Smooth muscle cell (in vitro differentiated cells): ENCODE results near the gene PDE4C. TPM values are rescaled to one million over a fixed set of nuclear protein-coding genes. Genes with fewer than 3 reads are reported as not detected.
A peak's percentile ranks its signal among the peaks of the same experiment; 100 is the strongest.

ENCODE experiments used
- DNase-seq: peaks from one replicate; lab custom pipeline; 2025; ENCODE audit not compliant: unreplicated experiment; lab: John Stamatoyannopoulos, UW
- H2AFZ ChIP-seq: fragments of 200-600 bp; sonication (generic); 2 replicates; pipeline ENCODE4 v1.6.0; 2016; ENCODE audit warnings: antibody characterized with exemption, low read depth, mild to moderate bottlenecking
- H3F3A ChIP-seq: fragments of 200-600 bp; sonication (generic); 2 replicates; pipeline ENCODE4 v1.6.0; 2017; ENCODE audit warnings: antibody characterized with exemption, low read depth
- H3K27ac ChIP-seq: fragments of 200-600 bp; sonication (generic); 2 replicates; pipeline ENCODE4 v1.5.1; 2016; ENCODE audit warnings: low read depth, mild to moderate bottlenecking
- H3K27me3 ChIP-seq: fragments of 200-600 bp; sonication (generic); 2 replicates; pipeline ENCODE4 v1.6.1; 2016; ENCODE audit warnings: low read depth, mild to moderate bottlenecking
- H3K36me3 ChIP-seq: fragments of 200-600 bp; sonication (generic); 2 replicates; pipeline ENCODE4 v1.5.1; 2016; ENCODE audit warnings: low read depth
- H3K4me1 ChIP-seq: fragments of 200-600 bp; sonication (generic); 2 replicates; pipeline ENCODE4 v1.5.1; 2016; ENCODE audit warnings: low read depth
- H3K4me2 ChIP-seq: fragments of 200-600 bp; sonication (generic); 2 replicates; pipeline ENCODE4 v1.6.0; 2016; ENCODE audit warnings: mild to moderate bottlenecking
- H3K4me3 ChIP-seq: fragments of 200-600 bp; sonication (generic); 2 replicates; pipeline ENCODE4 v1.5.1; 2016; ENCODE audit warnings: mild to moderate bottlenecking
- H3K79me2 ChIP-seq: fragments of 200-600 bp; sonication (generic); 2 replicates; pipeline ENCODE4 v1.6.0; 2016; ENCODE audit warnings: low read depth, mild to moderate bottlenecking
- H3K9ac ChIP-seq: fragments of 200-600 bp; sonication (generic); 2 replicates; pipeline ENCODE4 v1.6.0; 2016; ENCODE audit warnings: low read depth
- H3K9me3 ChIP-seq: fragments of 200-600 bp; sonication (generic); replicated peaks from 2 replicates; pipeline ENCODE4 v1.5.1; 2016; ENCODE audit warnings: low read depth
- H4K20me1 ChIP-seq: fragments of 200-600 bp; sonication (generic); 2 replicates; pipeline ENCODE4 v1.6.0; 2016; ENCODE audit warnings: low read depth
- CTCF ChIP-seq: fragments of 200-600 bp; sonication (generic); IDR thresholded peaks from 2 replicates; pipeline ENCODE4 v1.5.1; 2017; ENCODE audit warnings: borderline replicate concordance, mild to moderate bottlenecking, antibody characterized with exemption; ENCODE audit not compliant: insufficient read depth, poor library complexity, severe bottlenecking
- WGBS: methylation state at CpG from one replicate; pipeline ENCODE4 v1.1.7; 2016; ENCODE audit warnings: low lambda C conversion rate; 5-methylcytosine and 5-hydroxymethylcytosine counted together
- polyA plus RNA-seq: library from polyadenylated mRNA; unstranded; fragments of >200 nt; fragmentation: Nextera tagmentation; extraction: Ambion mirVana; gene quantifications from 2 replicates; pipeline ENCODE4 v1.2.1, GENCODE V29; 2016
- total RNA-seq: library from RNA; depleted of rRNA; stranded (reverse); fragments of >200 nt; gene quantifications from 2 replicates; pipeline ENCODE4 v1.2.3, GENCODE V29; 2014

PDE4C gene
- total and polyA plus RNA-seq, 2 experiments from 2014 or later = 1.1 to 1.7 TPM

DNA sequence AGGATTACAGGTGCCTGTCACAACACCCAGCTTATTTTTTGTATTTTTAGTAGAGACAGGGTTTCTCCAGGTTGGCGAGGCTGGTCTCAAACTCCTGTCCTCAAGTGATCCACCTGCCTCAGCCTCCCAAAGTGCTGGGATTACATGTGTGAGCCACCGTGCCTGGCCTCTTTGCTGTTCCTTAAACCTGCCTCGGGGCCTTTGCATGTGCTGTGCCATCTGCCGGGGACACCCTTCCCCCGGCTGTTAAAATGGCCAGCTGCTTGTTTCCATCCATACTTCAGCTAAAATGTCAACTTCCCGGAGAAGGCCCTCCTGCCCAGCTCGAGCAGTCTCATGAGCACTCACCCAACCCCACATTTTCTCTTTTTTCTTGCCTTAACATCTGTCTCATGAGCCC is 19.1 kb upstream of the PDE4C start:
- DNase-seq = no peak
- no peaks in the 10 kb centered on the region for H3K36me3 ChIP-seq
- 77% methylated on average over 7 of the region's 7 CpGs for WGBS
- no peaks in the 10 kb centered on the region for H3F3A ChIP-seq
- H3K4me2 ChIP-seq = no peak overlapping the region
- H3K9ac ChIP-seq = no peak overlapping the region
- H3K4me1 ChIP-seq = no peaks in the 10 kb centered on the region
- no peaks in the 10 kb centered on the region for H4K20me1 ChIP-seq
- H3K27me3 ChIP-seq = no peaks in the 10 kb centered on the region
- no peak overlapping the region for H3K27ac ChIP-seq
- H3K4me3 ChIP-seq = no peak overlapping the region
- H2AFZ ChIP-seq = no peak overlapping the region
- H3K9me3 ChIP-seq = no peaks in the 10 kb centered on the region
- no peak for TF ChIP-seq CTCF
- no peaks in the 10 kb centered on the region for H3K79me2 ChIP-seq

DNA sequence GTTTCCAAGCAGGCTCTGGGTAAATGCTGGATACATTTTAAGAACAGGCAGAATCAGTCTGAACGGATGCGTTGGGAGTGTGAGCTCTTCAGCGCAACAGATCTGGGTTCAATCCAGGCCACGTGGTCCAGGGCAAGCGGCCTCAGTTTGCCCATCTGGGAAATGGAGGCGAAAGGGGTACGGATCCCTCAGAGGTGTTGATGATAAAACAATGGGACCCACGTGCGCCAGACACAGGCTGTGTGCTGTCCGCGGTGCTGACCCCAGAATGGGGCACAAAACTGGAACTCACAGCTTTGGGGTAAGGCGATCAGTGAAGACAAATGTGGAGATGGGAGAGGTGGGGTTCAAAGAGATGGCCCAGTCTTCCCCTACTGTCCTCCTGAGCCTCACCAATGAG is 13.1 kb upstream of the PDE4C start:
- Histone ChIP-seq H3K79me2 (no peaks in the 10 kb centered on the region), H3K4me1 (no peaks in the 10 kb centered on the region), H4K20me1 (no peaks in the 10 kb centered on the region), H3K27ac (no peak overlapping the region), H3K9ac (no peak overlapping the region), H2AFZ (no peak overlapping the region), H3K4me3 (no peak overlapping the region), H3F3A (no peaks in the 10 kb centered on the region), H3K9me3 (no peaks in the 10 kb centered on the region), H3K4me2 (no peak overlapping the region), H3K36me3 (no peaks in the 10 kb centered on the region), H3K27me3 (no peaks in the 10 kb centered on the region)
- no peak for DNase-seq
- 43% methylated on average over 12 of the region's 12 CpGs for WGBS
- no peak for TF ChIP-seq CTCF

DNA sequence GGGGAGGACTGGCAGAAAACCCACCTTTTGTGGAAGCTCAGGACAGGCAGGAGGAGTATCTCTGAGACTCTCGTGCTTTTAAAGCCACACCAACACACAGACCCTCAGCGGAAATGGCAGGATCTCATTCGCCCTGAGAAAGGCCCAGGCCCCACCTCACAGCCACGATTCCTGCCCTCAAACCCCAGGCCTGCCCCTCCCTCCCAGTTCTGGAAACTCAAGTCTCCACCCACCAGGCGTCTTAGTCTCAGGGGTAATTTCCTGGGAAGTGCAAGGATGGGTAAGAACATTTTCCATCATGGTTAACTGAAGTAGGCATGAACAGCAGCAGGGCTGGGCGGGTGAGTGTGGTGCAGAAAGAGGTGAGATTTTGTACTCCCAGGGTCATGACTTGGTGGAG is 8.0 kb upstream of the PDE4C start:
- Histone ChIP-seq H3F3A (no peaks in the 10 kb centered on the region), H3K27me3 (peaks cover 11% of the 10 kb centered on the region), H3K9me3 (no peaks in the 10 kb centered on the region), H3K9ac (no peak overlapping the region), H3K36me3 (no peaks in the 10 kb centered on the region), H3K79me2 (no peaks in the 10 kb centered on the region), H3K4me1 (no peaks in the 10 kb centered on the region), H3K4me3 (no peak overlapping the region), H3K4me2 (no peak overlapping the region), H4K20me1 (no peaks in the 10 kb centered on the region), H3K27ac (no peak overlapping the region), H2AFZ (no peak overlapping the region)
- no peak for DNase-seq
- WGBS = 42% methylated on average over 6 of the region's 6 CpGs
- no peak for TF ChIP-seq CTCF

GRCh38 chr19:18233224-18233825 is 7.1 kb upstream of the PDE4C start:
- Histone ChIP-seq H3K9me3 (no peaks in the 10 kb centered on the region), H3K9ac (no peak overlapping the region), H3K4me1 (no peaks in the 10 kb centered on the region), H3K4me2 (peak overlapping the region; percentile 46), H3K4me3 (no peak overlapping the region), H3K36me3 (no peaks in the 10 kb centered on the region), H3F3A (no peaks in the 10 kb centered on the region), H2AFZ (no peak overlapping the region), H3K79me2 (no peaks in the 10 kb centered on the region), H3K27ac (no peak overlapping the region), H3K27me3 (peaks cover 11% of the 10 kb centered on the region), H4K20me1 (no peaks in the 10 kb centered on the region)
- TF ChIP-seq CTCF = no peak
- DNase-seq = peak; percentile 37
- WGBS = 24% methylated on average over 37 of the region's 37 CpGs
